Skeletal muscle cell (primary cell): Measurements from ENCODE around the gene NUAK1.
"Not testable (repeated sequence)": the region's sequence is repeated elsewhere in the genome, so short reads cannot be mapped to it uniquely, and the experiment has no call there.

ENCODE experiments used
- DNase-seq: peaks from one replicate; pipeline ENCODE4 v3.0.0-alpha.2; 2010; ENCODE audit warnings: low read depth
- H3K4me3 ChIP-seq: 2 replicates; pipeline ENCODE4 v1.5.1; 2011; ENCODE audit warnings: low read depth, mild to moderate bottlenecking, control low read depth, low read length, moderate library complexity

NUAK1 gene

DNA sequence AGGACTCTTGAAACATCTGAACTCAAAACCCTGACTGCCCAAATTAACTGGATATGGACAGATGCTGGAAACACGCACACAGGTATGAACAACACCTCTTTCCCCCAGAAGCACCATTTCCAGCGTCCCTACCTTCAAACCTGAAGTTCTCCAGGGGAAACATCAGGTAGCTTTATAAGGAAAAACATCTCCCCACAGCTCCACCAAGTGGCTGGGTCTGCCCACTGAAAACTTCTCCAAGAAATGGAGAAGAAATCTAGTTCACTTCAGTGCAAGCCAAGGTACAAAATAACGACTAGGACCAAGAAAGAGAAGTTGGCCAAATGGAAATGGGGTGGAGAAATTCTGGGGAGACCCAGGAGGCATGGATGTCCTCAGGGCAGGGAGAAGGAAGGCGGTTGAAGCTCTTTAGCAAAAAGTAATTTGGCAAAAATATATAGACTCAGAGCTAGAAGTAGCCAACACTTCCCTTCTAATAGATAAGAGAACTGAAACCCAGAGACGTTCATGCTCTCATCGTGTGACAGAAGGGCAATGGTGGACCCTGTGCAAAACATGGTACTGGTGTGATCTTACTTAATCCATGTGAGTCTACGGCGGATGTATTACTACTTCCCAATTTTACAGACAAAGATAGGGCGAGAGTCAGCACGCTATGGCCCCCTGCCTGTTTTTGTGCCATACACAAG is 10.5 kb upstream of the NUAK1 start:
- no peak overlapping the region for H3K4me3 ChIP-seq
- DNase-seq = no peak

GRCh38 chr12:106147956-106148355 is 9.2 kb upstream of the NUAK1 start:
- DNase-seq = no peak
- H3K4me3 ChIP-seq = no peak overlapping the region

GRCh38 chr12:106146987-106147386 is 8.2 kb upstream of the NUAK1 start:
- H3K4me3 ChIP-seq = no peak overlapping the region
- no peak for DNase-seq

GRCh38 chr12:106145539-106146447 is 7.0 kb upstream of the NUAK1 start:
- H3K4me3 ChIP-seq = no peak overlapping the region
- no peak for DNase-seq

- no peak overlapping the region for H3K4me3 ChIP-seq
- no peak for DNase-seq
These were observed 6.1 kb upstream of the NUAK1 start for GRCh38 chr12:106144847-106145246.

DNA sequence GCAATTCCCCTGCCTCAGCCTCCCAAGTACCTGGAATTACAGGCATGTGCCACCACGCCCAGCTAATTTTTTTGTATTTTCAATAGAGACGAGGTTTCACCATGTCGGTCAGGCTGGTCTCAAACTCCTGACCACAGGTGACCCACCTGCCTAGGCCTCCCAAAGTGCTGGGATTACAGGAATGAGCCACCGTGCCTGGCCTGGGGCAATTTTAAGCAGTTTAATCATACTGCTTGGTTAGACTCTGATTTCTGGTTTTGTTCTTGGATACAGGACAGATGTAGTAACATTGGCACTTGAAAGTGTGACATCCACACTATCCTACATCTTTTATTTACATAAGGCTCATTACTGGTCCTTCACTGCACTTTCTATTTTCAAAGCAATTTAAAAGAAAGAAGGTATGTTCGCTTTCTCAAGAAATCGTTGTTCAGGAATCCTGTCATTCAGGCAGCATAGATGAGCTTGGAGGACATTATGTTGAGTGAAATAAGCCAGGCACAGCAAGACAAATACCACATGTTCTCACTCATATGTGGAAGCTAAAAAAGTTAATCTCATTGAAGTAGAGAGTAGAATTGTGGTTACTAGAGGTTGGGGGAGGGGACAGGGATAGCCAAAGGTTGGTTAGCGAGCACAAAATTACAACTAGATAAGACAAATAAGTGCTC is 4.0 kb upstream of the NUAK1 start:
- no peak overlapping the region for H3K4me3 ChIP-seq
- DNase-seq = no peak

DNA sequence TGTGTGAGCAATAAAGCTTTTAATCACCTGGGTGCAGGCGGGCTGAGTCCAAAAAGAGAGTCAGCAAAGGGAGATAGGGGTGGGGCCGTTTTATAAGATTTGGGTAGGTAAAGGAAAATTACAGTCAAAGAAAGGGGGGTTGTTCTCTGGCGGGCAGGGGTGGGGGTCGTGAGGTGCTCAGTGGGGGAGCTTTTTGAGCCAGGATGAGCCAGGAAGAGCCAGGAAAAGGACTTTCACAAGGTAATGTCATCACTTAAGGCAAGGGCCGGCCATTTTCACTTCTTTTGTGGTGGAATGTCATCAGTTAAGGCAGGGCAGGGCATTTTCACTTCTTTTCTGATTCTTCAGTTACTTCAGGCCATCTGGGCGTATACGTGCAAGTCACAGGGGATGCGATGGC is 3.2 kb upstream of the NUAK1 start:
- not testable (repeated sequence) for DNase-seq, H3K4me3 ChIP-seq

- no peak overlapping the region for H3K4me3 ChIP-seq
- no peak for DNase-seq
These were observed 2.7 kb upstream of the NUAK1 start for GRCh38 chr12:106141452-106141851.

- DNase-seq = no peak
- no peak overlapping the region for H3K4me3 ChIP-seq
These were observed 2.2 kb upstream of the NUAK1 start for GRCh38 chr12:106141003-106141402.

DNA sequence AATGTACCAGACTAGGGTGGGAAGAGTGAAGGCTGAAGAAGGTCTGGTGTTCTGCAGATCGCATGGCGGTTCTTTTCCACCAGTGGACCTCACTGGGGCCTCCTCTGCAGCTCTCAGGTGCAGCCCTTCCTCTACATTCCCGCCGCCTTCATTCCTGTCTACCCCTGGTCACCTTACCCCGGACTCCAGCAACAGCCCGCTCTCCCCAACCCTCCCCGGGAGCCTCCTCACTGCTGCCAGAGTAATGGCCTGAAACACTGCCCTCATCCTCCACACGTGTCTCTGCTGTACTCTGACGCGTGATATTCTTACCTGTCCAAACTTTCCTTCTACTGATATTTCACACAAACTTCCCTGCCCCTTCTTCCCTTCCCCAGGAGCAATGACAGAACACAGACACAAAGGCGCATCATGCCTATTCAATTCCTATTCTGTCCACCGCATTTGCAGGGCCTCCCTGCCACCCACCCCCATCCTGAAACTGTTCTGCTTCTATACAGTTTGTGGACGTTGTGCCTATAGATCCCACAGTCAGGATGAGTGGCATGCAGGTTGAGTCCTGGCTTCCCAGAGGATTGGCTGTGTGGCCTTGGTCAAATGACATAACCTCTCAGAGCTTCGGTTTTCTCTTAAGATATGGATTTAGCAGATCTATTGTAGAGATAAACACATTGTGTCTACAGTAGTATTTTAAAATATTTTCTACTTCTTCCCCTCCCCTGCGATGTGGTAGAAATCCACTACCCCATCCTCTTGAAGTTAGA is 1.7 kb upstream of the NUAK1 start:
- DNase-seq = no peak
- H3K4me3 ChIP-seq = peak overlapping the region; percentile 74

DNA sequence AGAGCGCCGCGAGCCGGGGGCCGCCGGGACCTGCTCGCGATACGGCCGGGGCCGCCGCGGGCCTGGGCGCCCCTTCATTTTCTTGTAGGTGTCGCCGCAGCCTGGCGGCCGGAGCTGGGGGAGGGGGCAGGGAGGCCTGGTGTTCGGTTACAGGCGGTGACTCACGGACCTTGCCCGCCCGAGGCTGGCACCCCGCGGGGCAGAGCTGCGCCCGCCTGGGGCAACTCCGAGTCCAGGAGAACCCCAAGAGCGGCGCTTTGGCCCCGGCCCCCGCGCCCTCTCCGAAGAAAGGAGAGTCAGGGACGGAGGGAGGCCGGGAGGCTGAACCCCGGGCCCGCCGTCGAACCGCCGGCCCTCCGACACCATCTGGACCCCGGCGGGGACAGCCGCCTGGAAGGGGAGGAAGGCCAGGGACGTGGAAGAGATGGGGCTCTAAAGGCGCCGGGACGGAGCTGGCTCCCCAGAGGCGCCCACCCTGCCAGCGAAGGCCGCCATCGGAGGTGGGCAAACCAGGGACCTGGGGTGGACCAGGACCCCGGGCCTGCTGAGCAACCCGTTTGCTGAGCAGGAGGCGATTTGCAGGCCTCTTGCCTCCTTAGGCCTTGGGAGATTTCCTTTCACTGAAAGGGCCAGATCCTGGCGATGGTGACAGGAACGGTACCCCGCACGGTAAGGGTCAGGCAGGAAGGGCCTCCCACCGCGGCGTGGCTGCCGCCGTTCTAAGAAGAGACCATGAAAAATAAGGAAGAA is 843 bp upstream of the NUAK1 start:
- DNase-seq = no peak
- peak overlapping the region; percentile 74 for H3K4me3 ChIP-seq

GRCh38 chr12:106138357-106138632 is 459 bp downstream of the NUAK1 start:
- no peak for DNase-seq
- H3K4me3 ChIP-seq = peak overlapping the region; percentile 74

DNA sequence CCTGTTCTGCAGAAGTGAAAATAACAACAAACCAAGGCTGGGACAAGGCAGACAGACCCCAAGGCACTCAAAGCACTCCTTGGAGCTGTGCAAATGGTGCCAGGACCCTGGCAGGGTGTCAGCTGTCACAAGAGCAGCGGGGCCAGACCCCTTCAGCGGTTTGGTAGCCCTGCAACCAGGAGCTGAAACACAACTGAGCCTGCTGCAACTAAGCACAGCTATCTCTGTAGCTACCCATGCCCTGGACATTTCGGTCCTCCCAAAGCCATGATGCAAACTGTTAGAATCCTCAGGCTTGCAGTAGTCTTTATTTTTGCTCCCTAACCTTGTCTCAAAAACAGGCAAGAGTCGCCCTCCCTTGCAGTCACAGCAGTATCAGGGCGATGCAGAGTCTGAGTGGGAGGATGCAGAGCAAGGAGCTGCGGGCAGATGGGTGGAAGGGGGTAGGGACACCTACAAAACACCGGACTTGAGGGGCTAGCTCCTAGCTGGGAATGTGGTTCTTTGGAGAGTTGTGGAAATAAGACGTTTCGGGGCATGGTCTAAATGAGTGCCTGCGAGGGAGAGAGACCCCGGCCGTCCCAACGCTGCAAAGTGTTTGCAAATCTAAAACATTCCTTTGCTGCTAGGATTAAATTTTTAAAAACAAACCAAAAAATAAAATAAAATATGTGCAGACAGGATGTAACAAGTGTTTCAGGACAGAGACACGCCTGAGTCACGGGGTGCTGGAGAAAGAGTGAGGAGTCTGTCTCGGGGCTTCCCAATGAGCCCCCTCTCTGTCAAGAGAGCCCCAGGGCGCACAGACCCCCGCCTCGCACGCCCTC is 1.0 kb downstream of the NUAK1 start:
- H3K4me3 ChIP-seq = peak overlapping the region; percentile 74
- no peak for DNase-seq

DNA sequence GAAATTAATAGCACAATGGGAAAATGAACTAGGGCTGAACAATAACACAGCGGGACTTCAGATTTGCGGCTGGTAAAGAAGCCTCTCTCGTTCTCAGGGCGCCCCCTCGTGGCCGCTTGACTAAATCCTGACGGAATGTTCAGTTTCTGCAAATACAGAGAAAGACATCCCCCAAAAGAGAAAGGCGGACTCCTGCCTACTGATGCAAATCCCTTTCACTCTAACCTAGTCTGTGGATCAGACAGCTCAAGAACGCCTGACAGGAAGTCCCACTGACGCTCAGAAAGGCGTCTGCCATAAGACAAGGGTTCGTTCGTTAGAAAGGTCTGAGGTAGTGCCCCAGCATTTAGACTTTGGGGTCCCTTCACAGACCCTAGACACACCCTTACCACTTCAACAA is 2.5 kb downstream of the NUAK1 start:
- peak overlapping the region; percentile 74 for H3K4me3 ChIP-seq
- DNase-seq = no peak

GRCh38 chr12:106135781-106136180 is 3.0 kb downstream of the NUAK1 start:
- H3K4me3 ChIP-seq = peak overlapping the region; percentile 74
- DNase-seq = no peak

- no peak overlapping the region for H3K4me3 ChIP-seq
- no peak for DNase-seq
These were observed 3.7 kb downstream of the NUAK1 start for GRCh38 chr12:106135075-106135474.

DNA sequence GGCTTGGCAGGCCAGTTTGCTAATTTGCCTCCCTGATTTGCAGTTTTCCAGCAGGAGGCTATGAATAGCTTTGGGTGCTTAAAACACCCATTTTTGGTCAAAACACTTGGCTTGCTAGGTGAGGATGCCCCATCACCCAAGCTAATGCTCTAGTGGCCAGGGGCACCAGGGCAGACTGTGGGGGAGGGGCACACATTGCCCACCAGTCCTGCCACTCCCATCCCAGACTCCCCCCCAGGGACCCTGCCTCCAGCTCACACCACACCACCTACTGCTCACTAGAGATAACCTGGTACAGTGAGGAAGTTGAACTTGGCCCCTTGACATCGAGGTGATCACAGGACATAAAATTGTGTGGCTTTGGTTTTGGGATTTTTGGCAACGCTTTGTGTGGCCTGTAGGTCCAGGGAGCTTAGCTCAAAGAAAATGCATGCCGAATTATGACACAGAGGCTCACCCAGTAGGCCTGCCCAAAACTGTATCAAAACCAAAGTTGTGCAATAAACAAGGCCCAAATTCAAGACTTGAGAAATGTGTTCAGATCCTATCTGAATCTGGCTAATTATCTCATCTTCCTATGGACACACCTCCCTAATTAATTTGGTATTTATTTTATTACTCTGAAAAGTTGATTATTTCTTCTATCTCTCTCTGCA is 4.3 kb downstream of the NUAK1 start:
- DNase-seq = no peak
- H3K4me3 ChIP-seq = no peak overlapping the region
